Measurements from ENCODE around the gene FBXW12.
A peak's percentile ranks its signal among the peaks of the same experiment; 100 is the strongest.

Gene FBXW12

GRCh38 chr3:48410205-48411040 lies 38.4 kb downstream of the FBXW12 start:
- no peak overlapping the region for H3K27ac ChIP-seq (ENCODE audit: extremely low read depth, low read depth, low read length)
- ChIA-PET CTCF (interaction anchor here (5.1 kb wide), 1 partner anchor 26 kb away, joined by 28 read pairs; no protein-coding TSS in a partner anchor), POLR2A (no interaction called here)
- peaks cover 0 to 80% of the 10 kb centered on the region in 2 experiments; a peak in 1 of 3 replicates for H3K36me3 ChIP-seq (ENCODE audit: control insufficient read depth in 2 of 2, insufficient read depth in 1 of 2, low read length in 2 of 2)
- H3K9me3 ChIP-seq (ENCODE audit: control insufficient read depth, insufficient read depth, low read depth, low read length): no peaks in the 10 kb centered on the region
- TF ChIP-seq ZIC2 (tag by site-specific recombination; IDR thresholded peaks at IDR 0.05) (peak; percentile 50), ZNF571 (tag by site-specific recombination; IDR thresholded peaks at IDR 0.05) (no peak)
- H3K4me3 ChIP-seq (ENCODE audit: low read depth, low read length): no peak overlapping the region
- H3K4me1 ChIP-seq (ENCODE audit: control insufficient read depth, insufficient read depth, low read length): no peaks in the 10 kb centered on the region

- TF ChIP-seq ZBTB8A (tag by site-specific recombination; IDR thresholded peaks at IDR 0.05): no peak
- no peak for TF ChIP-seq ZNF518A (tag by site-specific recombination; conservative IDR thresholded peaks at IDR 0.05; ENCODE audit: low read depth)
- TF ChIP-seq ZNF132 (tag by site-specific recombination; IDR thresholded peaks at IDR 0.05; ENCODE audit: borderline replicate concordance): no peak
- no peak for TF ChIP-seq ZNF76 (tag by site-specific recombination; IDR thresholded peaks at IDR 0.05; ENCODE audit: borderline replicate concordance, low read depth)
- no peak for TF ChIP-seq ZNF621 (tag by site-specific recombination; IDR thresholded peaks at IDR 0.05)
- no peak for TF ChIP-seq ZNF2 (tag by site-specific recombination; IDR thresholded peaks at IDR 0.05)
- TF ChIP-seq ZNF112 (tag by site-specific recombination; IDR thresholded peaks at IDR 0.05): no peak
- TF ChIP-seq ZFP69B (tag by site-specific recombination; IDR thresholded peaks at IDR 0.05): no peak
- TF ChIP-seq SP2 (tag by site-specific recombination; IDR thresholded peaks at IDR 0.05): no peak
- Histone ChIP-seq H3K4me3 (ENCODE audit: low read depth, low read length) (no peak overlapping the region), H3K9me3 (ENCODE audit: control insufficient read depth, insufficient read depth, low read depth, low read length) (no peaks in the 10 kb centered on the region), H3K4me1 (ENCODE audit: control insufficient read depth, insufficient read depth, low read length) (no peaks in the 10 kb centered on the region), H3K36me3 (ENCODE audit: control insufficient read depth in 2 of 2, insufficient read depth in 1 of 2, low read length in 2 of 2) (peaks cover 0 to 77% of the 10 kb centered on the region in 2 experiments; a peak in 1 of 3 replicates), H3K27ac (ENCODE audit: extremely low read depth, low read depth, low read length) (no peak overlapping the region)
- POLR2A ChIA-PET: no interaction called here
- CTCF ChIA-PET: interaction anchor here (5.1 kb wide), 1 partner anchor 25 kb away, joined by 28 read pairs; no protein-coding TSS in a partner anchor
Measured at GRCh38 chr3:48411041-48411588, 39.1 kb downstream of the FBXW12 start.

GRCh38 chr3:48411606-48412374 lies 39.8 kb downstream of the FBXW12 start:
- no peak overlapping the region for H3K4me3 ChIP-seq (ENCODE audit: low read depth, low read length)
- no peak overlapping the region for H3K27ac ChIP-seq (ENCODE audit: extremely low read depth, low read depth, low read length)
- ChIA-PET POLR2A (no interaction called here), CTCF (interaction anchor here (2.0 to 5.1 kb wide), 2 partner anchors 24 to 25 kb away, joined by 8 to 28 read pairs; no protein-coding TSS in a partner anchor)
- no peaks in the 10 kb centered on the region for H3K9me3 ChIP-seq (ENCODE audit: control insufficient read depth, insufficient read depth, low read depth, low read length)
- TF ChIP-seq ZNF280C (tag by site-specific recombination; IDR thresholded peaks at IDR 0.05) (no peak), ZBTB20 (tag by site-specific recombination; IDR thresholded peaks at IDR 0.05) (no peak), ZNF837 (tag by site-specific recombination; IDR thresholded peaks at IDR 0.05) (no peak)
- H3K4me1 ChIP-seq (ENCODE audit: control insufficient read depth, insufficient read depth, low read length): no peaks in the 10 kb centered on the region
- peaks cover 0 to 70% of the 10 kb centered on the region in 2 experiments; a peak in 1 of 3 replicates for H3K36me3 ChIP-seq (ENCODE audit: control insufficient read depth in 2 of 2, insufficient read depth in 1 of 2, low read length in 2 of 2)
